ENCODE data around the gene KRTAP17-1. TPM values are rescaled to one million over a fixed set of nuclear protein-coding genes. Genes with fewer than 3 reads are reported as not detected.
"Not testable (repeated sequence)": the region's sequence is repeated elsewhere in the genome, so short reads cannot be mapped to it uniquely, and the experiment has no call there.

The KRTAP17-1 gene
- total and polyA plus RNA-seq, 12 donors = not detected

DNA sequence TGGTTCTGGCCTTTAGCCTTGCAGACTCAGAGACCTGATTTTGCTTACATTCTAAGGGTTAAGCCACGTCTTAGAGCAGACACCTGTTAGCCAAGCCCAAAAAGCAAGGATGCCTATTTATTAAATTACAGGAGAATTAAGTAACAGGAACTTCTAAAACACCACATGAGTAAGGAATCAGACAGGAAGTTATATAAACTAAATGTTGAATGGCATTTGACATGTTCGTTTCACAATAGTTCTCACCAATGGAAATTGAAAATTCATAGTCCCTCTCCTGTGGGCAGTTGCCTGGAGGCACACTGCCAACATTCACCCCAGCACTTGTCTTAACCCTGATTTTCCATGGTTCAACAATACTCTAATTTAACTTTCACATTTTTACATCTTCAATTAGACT, 31.0 kb downstream of the KRTAP17-1 start:
- no peak for ATAC-seq

DNA sequence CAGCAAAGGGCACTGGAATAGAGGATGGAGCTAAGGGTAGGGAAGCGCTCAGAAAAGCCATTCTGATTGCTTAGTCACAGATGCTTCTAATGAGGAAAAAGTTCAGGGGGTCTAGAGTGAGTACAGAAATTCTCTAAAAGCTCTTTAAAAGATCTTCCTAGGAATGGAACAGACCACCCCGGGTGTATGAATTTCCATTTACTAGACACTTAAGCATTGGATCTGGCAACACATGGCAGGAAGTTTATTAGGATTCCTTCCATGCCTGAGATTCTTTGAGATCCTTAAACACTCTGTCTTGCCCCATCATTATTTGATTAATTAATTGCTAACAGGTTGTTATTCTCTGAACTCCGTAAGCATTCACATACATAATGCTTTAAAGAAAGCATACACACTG, 31.5 kb downstream of the KRTAP17-1 start:
- Histone ChIP-seq H3K36me3 (no peaks in the 10 kb centered on the region), H3K4me3 (no peak overlapping the region), H3K4me1 (no peaks in the 10 kb centered on the region), H3K27me3 (peaks cover 0 to 43% (median 5%) of the 10 kb centered on the region in 7 donors), H3K9me3 (peaks cover 0 to 4% (median 0%) of the 10 kb centered on the region in 11 donors), H3K27ac (no peak overlapping the region)
- 54 to 55% methylated on average over 3 of the region's 3 CpGs for WGBS, 2 donors
- no peak for ATAC-seq
- TF ChIP-seq, protein P1, sequence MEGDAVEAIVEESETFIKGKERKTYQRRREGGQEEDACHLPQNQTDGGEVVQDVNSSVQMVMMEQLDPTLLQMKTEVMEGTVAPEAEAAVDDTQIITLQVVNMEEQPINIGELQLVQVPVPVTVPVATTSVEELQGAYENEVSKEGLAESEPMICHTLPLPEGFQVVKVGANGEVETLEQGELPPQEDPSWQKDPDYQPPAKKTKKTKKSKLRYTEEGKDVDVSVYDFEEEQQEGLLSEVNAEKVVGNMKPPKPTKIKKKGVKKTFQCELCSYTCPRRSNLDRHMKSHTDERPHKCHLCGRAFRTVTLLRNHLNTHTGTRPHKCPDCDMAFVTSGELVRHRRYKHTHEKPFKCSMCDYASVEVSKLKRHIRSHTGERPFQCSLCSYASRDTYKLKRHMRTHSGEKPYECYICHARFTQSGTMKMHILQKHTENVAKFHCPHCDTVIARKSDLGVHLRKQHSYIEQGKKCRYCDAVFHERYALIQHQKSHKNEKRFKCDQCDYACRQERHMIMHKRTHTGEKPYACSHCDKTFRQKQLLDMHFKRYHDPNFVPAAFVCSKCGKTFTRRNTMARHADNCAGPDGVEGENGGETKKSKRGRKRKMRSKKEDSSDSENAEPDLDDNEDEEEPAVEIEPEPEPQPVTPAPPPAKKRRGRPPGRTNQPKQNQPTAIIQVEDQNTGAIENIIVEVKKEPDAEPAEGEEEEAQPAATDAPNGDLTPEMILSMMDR (IDR thresholded peaks at IDR 0.05) = no peak
- intact Hi-C loops (cut with DNase I) = no loop called here
- no peak for DNase-seq

More for the DNA sequence above, 31.0 kb downstream of the KRTAP17-1 start:
- H3K9me3 ChIP-seq = peaks cover 0 to 4% (median 0%) of the 10 kb centered on the region in 11 donors
- H3K4me1 ChIP-seq = no peaks in the 10 kb centered on the region
- no peak overlapping the region for H3K4me3 ChIP-seq
- WGBS, 2 donors = 37 to 47% methylated on average over 2 of the region's 2 CpGs
- intact Hi-C loops (cut with DNase I) = no loop called here
- TF ChIP-seq, protein P1 (IDR thresholded peaks at IDR 0.05) = no peak
- no peak overlapping the region for H3K27ac ChIP-seq
- H3K36me3 ChIP-seq = no peaks in the 10 kb centered on the region
- peaks cover 0 to 44% (median 5%) of the 10 kb centered on the region in 7 donors for H3K27me3 ChIP-seq
- no peak for DNase-seq

DNA sequence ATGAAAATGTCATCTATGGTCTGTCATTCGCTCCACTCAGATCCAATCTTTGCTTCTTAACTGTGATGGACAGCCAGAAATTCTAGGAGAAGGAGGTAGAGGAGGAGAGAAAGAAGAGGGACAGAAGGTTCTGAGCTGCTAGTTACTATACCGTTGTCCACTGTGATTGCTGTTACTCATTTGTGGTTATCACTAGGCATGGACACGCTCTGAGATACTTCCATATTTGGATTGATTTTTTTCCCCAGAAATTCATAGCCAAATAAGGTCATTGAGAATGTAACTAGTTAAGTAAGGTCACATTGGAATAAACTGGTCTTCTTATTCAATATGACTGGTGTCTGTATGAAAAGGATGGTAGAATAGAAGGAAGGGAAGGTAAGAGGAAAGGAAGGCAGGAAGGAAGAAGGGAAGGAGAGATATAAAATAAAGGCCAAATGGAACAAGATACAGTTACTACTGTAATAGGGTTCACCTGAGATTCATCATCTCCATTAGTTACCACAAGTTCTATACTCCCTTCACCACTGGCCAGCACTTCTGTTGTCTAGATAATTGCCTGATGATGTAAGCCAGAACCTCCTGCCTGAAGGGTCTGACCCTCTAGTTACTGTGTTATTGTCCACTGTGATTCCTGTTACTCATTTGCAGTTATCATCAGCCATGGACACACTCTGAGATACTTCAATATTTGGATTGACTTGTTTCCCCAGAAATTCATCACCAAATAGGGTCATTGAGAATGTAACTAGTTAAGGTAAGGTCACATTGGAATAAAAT, 37.1 kb downstream of the KRTAP17-1 start:
- Histone ChIP-seq H3K4me1 (no peaks in the 10 kb centered on the region), H3K27ac (no peak overlapping the region), H3K9me3 (peaks cover 0 to 4% (median 0%) of the 10 kb centered on the region in 11 donors), H3K4me3 (no peak overlapping the region), H3K27me3 (peaks cover 0 to 35% (median 20%) of the 10 kb centered on the region in 7 donors), H3K36me3 (no peaks in the 10 kb centered on the region)
- DNase-seq (no peak), ATAC-seq (no peak)
- 85 to 87% methylated on average over 3 of the region's 3 CpGs for WGBS, 2 donors
- intact Hi-C loops (cut with DNase I) = no loop called here
- TF ChIP-seq, protein P1 (IDR thresholded peaks at IDR 0.05) = no peak

DNA sequence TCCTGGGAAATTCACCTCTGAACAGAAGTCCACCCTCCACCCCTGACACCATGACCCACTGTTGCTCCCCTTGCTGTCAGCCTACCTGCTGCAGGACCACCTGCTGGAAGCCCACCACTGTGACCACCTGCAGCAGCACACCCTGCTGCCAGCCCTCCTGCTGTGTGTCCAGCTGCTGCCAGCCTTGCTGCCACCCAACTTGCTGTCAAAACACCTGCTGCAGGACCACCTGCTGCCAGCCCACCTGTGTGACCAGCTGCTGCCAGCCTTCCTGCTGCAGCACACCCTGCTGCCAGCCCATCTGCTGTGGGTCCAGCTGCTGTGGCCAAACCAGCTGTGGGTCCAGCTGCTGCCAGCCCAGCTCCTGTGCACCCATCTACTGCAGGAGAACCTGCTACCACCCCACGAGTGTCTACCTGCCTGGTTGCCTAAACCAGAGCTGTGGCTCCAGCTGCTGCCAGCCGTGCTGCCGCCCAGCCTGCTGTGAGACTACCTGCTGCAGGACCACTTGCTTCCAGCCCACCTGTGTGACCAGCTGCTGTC, 39.8 kb downstream of the KRTAP17-1 start, which contains the start of gene KRTAP9-7:
Gene KRTAP9-7 (plus strand): TSS at position 51 of the 543 bp plus-strand sequence. CDS start 0 bp downstream, at position 51.
- H3K27ac ChIP-seq; DNase-seq; H3K4me1 ChIP-seq; H3K9me3 ChIP-seq; intact Hi-C loops (cut with DNase I); H3K36me3 ChIP-seq; ATAC-seq; H3K4me3 ChIP-seq: not testable (repeated sequence)
- peaks cover 0 to 24% (median 16%) of the 10 kb centered on the region in 7 donors for H3K27me3 ChIP-seq
- 68 to 70% methylated on average over 3 of the region's 3 CpGs for WGBS, 2 donors

All from heart right ventricle (tissue), 16 donors.